H1 (cell line): Measurements from ENCODE around the gene NARS2. TPM values are rescaled to one million over a fixed set of nuclear protein-coding genes. Genes with fewer than 3 reads are reported as not detected.

Source experiments
- CTCF ChIA-PET: fragments of 300-600 bp; sonication (Branson Sonifier 250); formaldehyde crosslinking; loops from one replicate; lab custom pipeline; 2021; ENCODE audit not compliant: partially characterized antibody; lab: Charles Lee
- POLR2A ChIA-PET: fragments of 300-600 bp; sonication (Branson Sonifier 250); formaldehyde crosslinking; loops from one replicate; lab custom pipeline; 2021; ENCODE audit warnings: inconsistent platforms; ENCODE audit not compliant: partially characterized antibody; lab: Charles Lee
- DNase-seq, 2 experiments: peaks; one replicate each; pipeline versions ENCODE4 v3.0.0 to v3.0.0-alpha.2; 2010 to 2022; ENCODE audit warnings: low spot score in 2 of 2, low read depth in 1 of 2, mixed read lengths in 1 of 2
- FAIRE-seq: peaks from 2 replicates; lab custom pipeline; 2011; peaks lifted over from hg19 to GRCh38; lab: Jason Lieb, UNC
- H2AFZ ChIP-seq: 2 replicates; pipeline ENCODE4 v1.8.1; 2012; ENCODE audit warnings: low read length, inconsistent platforms
- H2AK5ac ChIP-seq: 2 replicates; pipeline ENCODE4 v1.6.1; 2013; ENCODE audit warnings: low read depth, low read length
- H2BK120ac ChIP-seq: replicated peaks from 2 replicates; pipeline ENCODE3; 2013; ENCODE audit warnings: low read depth, low read length, inconsistent platforms
- H2BK12ac ChIP-seq: 2 replicates; pipeline ENCODE4 v1.6.1; 2013; ENCODE audit warnings: low read depth, low read length
- H2BK15ac ChIP-seq: 2 replicates; pipeline ENCODE4 v1.6.1; 2013; ENCODE audit warnings: low read length
- H2BK20ac ChIP-seq: 2 replicates; pipeline ENCODE4 v1.6.1; 2013; ENCODE audit warnings: low read length
- H2BK5ac ChIP-seq: 2 replicates; pipeline ENCODE4 v1.6.1; 2013; ENCODE audit warnings: low read depth, low read length
- H3K14ac ChIP-seq: 2 replicates; pipeline ENCODE4 v1.6.1; 2013; ENCODE audit warnings: inconsistent platforms; ENCODE audit not compliant: insufficient read length
- H3K18ac ChIP-seq: 2 replicates; pipeline ENCODE4 v1.6.1; 2013; ENCODE audit warnings: low read length; ENCODE audit errors: extremely low read depth
- H3K23ac ChIP-seq: 2 replicates; pipeline ENCODE4 v1.6.1; 2013; ENCODE audit warnings: inconsistent platforms; ENCODE audit not compliant: insufficient read length
- H3K23me2 ChIP-seq: 2 replicates; pipeline ENCODE4 v1.6.1; 2013; ENCODE audit warnings: low read depth, low read length
- H3K27ac ChIP-seq: 2 replicates; pipeline ENCODE4 v1.6.1; 2011; ENCODE audit warnings: low read depth, low read length, inconsistent platforms
- H3K27me3 ChIP-seq, 4 experiments: replicated peaks in 1 of 4; 1 replicate in 1 of 4; 2 replicates in 3 of 4; pipeline versions ENCODE4 v1.6.1 to v1.8.1; 2011 to 2013; ENCODE audit warnings: low read length in 3 of 4, mild to moderate bottlenecking in 3 of 4, inconsistent platforms in 2 of 4, mixed read lengths in 2 of 4, moderate library complexity in 1 of 4; ENCODE audit not compliant: control insufficient read depth in 3 of 4, insufficient read depth in 3 of 4; ENCODE audit errors: extremely low read depth in 1 of 4
- H3K36me3 ChIP-seq, 4 experiments: 2 replicates each; pipeline versions ENCODE4 v1.6.1 to v1.8.1; 2011 to 2013; ENCODE audit warnings: mild to moderate bottlenecking in 4 of 4, low read length in 3 of 4, moderate library complexity in 2 of 4, control low read depth in 1 of 4, inconsistent platforms in 1 of 4; ENCODE audit not compliant: insufficient read depth in 4 of 4, control insufficient read depth in 2 of 4
- H3K4ac ChIP-seq: replicated peaks from 2 replicates; pipeline ENCODE3; 2013; ENCODE audit warnings: low read length, low read depth, mixed read lengths, inconsistent platforms; ENCODE audit not compliant: insufficient read length
- H3K4me1 ChIP-seq, 4 experiments: replicated peaks in 1 of 4; 1 replicate in 1 of 4; 2 replicates in 3 of 4; pipeline versions ENCODE4 v1.6.1 to v1.8.1; 2011 to 2013; ENCODE audit warnings: low read length in 3 of 4, inconsistent platforms in 2 of 4, mixed read lengths in 1 of 4; ENCODE audit not compliant: insufficient read depth in 4 of 4, control insufficient read depth in 3 of 4
- H3K4me2 ChIP-seq, 2 experiments: 2 replicates each; pipeline versions ENCODE4 v1.6.1 to v1.8.1; 2011 to 2013; ENCODE audit warnings: low read depth in 2 of 2, low read length in 2 of 2, control low read depth in 1 of 2, inconsistent platforms in 1 of 2, mild to moderate bottlenecking in 1 of 2; ENCODE audit not compliant: insufficient read depth in 1 of 2
- H3K4me3 ChIP-seq, 4 experiments: fragments of 200-600, 300-600 bp in 1 of 4; sonication (generic), shearing (Covaris generic), sonication (Bioruptor Twin) in 1 of 4; 2 replicates each; pipeline versions ENCODE4 v1.5.1 to v1.8.1; 2011 to 2016; ENCODE audit warnings: low read length in 4 of 4, low read depth in 3 of 4, control low read depth in 2 of 4, inconsistent platforms in 2 of 4, mild to moderate bottlenecking in 2 of 4, mixed read lengths in 1 of 4, moderate library complexity in 1 of 4; ENCODE audit not compliant: insufficient read depth in 2 of 4; ENCODE audit errors: extremely low read depth in 1 of 4
- H3K56ac ChIP-seq: replicated peaks from 2 replicates; pipeline ENCODE3; 2013; ENCODE audit warnings: low read depth, mild to moderate bottlenecking, mixed read lengths, low read length, inconsistent platforms; ENCODE audit not compliant: insufficient read length
- H3K79me1 ChIP-seq: 2 replicates; pipeline ENCODE4 v1.6.1; 2013; ENCODE audit warnings: low read depth, low read length, control low read depth
- H3K79me2 ChIP-seq, 2 experiments: 2 replicates each; pipeline versions ENCODE4 v1.6.1 to v1.8.1; 2012 to 2013; ENCODE audit warnings: low read length in 2 of 2, mild to moderate bottlenecking in 2 of 2, inconsistent platforms in 1 of 2; ENCODE audit not compliant: insufficient read depth in 2 of 2, control insufficient read depth in 1 of 2
- H3K9ac ChIP-seq, 4 experiments: replicated peaks in 1 of 4; 1 replicate in 1 of 4; 2 replicates in 3 of 4; pipeline versions ENCODE4 v1.6.1 to v1.8.1; 2011 to 2013; ENCODE audit warnings: low read depth in 3 of 4, low read length in 3 of 4, control low read depth in 2 of 4, mild to moderate bottlenecking in 2 of 4, moderate library complexity in 2 of 4, inconsistent platforms in 1 of 4; ENCODE audit errors: extremely low read depth in 1 of 4
- H3K9me3 ChIP-seq, 2 experiments: 2 replicates each; pipeline versions ENCODE4 v1.6.1 to v1.8.1; 2012 to 2013; ENCODE audit warnings: mild to moderate bottlenecking in 2 of 2, moderate library complexity in 2 of 2, control low read depth in 1 of 2, inconsistent platforms in 1 of 2, low read depth in 1 of 2, low read length in 1 of 2, mixed read lengths in 1 of 2; ENCODE audit not compliant: insufficient read depth in 2 of 2
- H4K20me1 ChIP-seq, 2 experiments: replicated peaks in 1 of 2; 2 replicates each; pipeline versions ENCODE3 to v1.8.1; 2011 to 2013; ENCODE audit warnings: inconsistent platforms in 2 of 2, low read length in 2 of 2, mild to moderate bottlenecking in 1 of 2; ENCODE audit not compliant: insufficient read depth in 2 of 2, control insufficient read depth in 1 of 2
- H4K5ac ChIP-seq: 2 replicates; pipeline ENCODE4 v1.6.1; 2013; ENCODE audit warnings: low read length, low read depth, mixed read lengths, inconsistent platforms; ENCODE audit not compliant: insufficient read length
- H4K8ac ChIP-seq: 2 replicates; pipeline ENCODE4 v1.8.0; 2013; ENCODE audit warnings: mild to moderate bottlenecking, moderate library complexity, low read length, inconsistent platforms; ENCODE audit not compliant: insufficient read depth; ENCODE audit errors: extremely low read depth
- H4K91ac ChIP-seq: replicated peaks from 2 replicates; pipeline ENCODE3; 2013; ENCODE audit warnings: low read length, mixed read lengths, inconsistent platforms; ENCODE audit not compliant: insufficient read length
- ATF2 ChIP-seq: IDR thresholded peaks from 2 replicates; pipeline ENCODE4 v1.6.1; 2012; ENCODE audit warnings: low read length, inconsistent platforms
- EGR1 ChIP-seq: IDR thresholded peaks from 2 replicates; pipeline ENCODE4 v1.6.1; 2011; ENCODE audit warnings: low read depth, low read length, borderline replicate concordance
- EP300 ChIP-seq, 2 experiments: IDR thresholded peaks; 1 replicate in 1 of 2; 2 replicates in 1 of 2; pipeline ENCODE4 v1.6.1; 2011 to 2012; ENCODE audit warnings: low read depth in 2 of 2, low read length in 2 of 2, mild to moderate bottlenecking in 2 of 2, borderline replicate concordance in 1 of 2, inconsistent platforms in 1 of 2, moderate library complexity in 1 of 2
- JUND ChIP-seq: IDR thresholded peaks from 2 replicates; pipeline ENCODE4 v1.6.1; 2011; ENCODE audit warnings: mild to moderate bottlenecking, improper control_type of control experiment, low read length
- MAX ChIP-seq: IDR thresholded peaks from 2 replicates; pipeline ENCODE4 v1.6.1; 2012; ENCODE audit warnings: inconsistent platforms
- TEAD4 ChIP-seq: IDR thresholded peaks from 2 replicates; pipeline ENCODE4 v1.6.1; 2012; ENCODE audit warnings: low read depth, low read length, inconsistent platforms, mixed read lengths
- YY1 ChIP-seq: IDR thresholded peaks from 2 replicates; pipeline ENCODE4 v1.6.1; 2011; ENCODE audit warnings: low read depth, mild to moderate bottlenecking, low read length
- WGBS, 2 experiments: shearing (Covaris generic) in 1 of 2; methylation state at CpG; one replicate each; pipeline versions ENCODE4 v1.1.6 to v1.1.7; 2013 to 2015; ENCODE audit warnings: low lambda C conversion rate in 2 of 2, mixed read lengths in 2 of 2, inconsistent platforms in 1 of 2, low coverage in 1 of 2, missing lambda C conversion rate in 1 of 2; ENCODE audit not compliant: insufficient replicate concordance in 2 of 2, insufficient coverage in 1 of 2, insufficient read length in 1 of 2; ENCODE audit errors: extremely low coverage in 1 of 2, missing lambda C conversion rate in 1 of 2; 5-methylcytosine and 5-hydroxymethylcytosine counted together
- polyA plus RNA-seq, 7 experiments: library from polyadenylated mRNA; depleted of rRNA in 3 of 7; stranded (reverse) in 5 of 7; unstranded in 2 of 7; fragments of >200 nt in 5 of 7; fragments of 200-250 nt in 2 of 7; gene quantifications; 1 replicate in 5 of 7; 2 replicates in 1 of 7; 4 replicates in 1 of 7; pipeline versions ENCODE4 v1.2.1 to v1.2.3, GENCODE V29; 2011 to 2013; ENCODE audit warnings: missing spikeins in 2 of 7, mixed read lengths in 2 of 7
- total RNA-seq: library from RNA; stranded (reverse); fragmentation: NEBNext Ultra II Directional; extraction: Animal tissue kit (Norgen Biotek cat#: 25700); gene quantifications from 2 replicates; pipeline ENCODE4 v1.2.1, GENCODE V29; 2021

Gene NARS2
- total and polyA plus RNA-seq, 2 of the 8 experiments (the other 6 are each of a cell fraction or from before 2014, with no cell fraction given), result 26.2 to 51.6 TPM

DNA sequence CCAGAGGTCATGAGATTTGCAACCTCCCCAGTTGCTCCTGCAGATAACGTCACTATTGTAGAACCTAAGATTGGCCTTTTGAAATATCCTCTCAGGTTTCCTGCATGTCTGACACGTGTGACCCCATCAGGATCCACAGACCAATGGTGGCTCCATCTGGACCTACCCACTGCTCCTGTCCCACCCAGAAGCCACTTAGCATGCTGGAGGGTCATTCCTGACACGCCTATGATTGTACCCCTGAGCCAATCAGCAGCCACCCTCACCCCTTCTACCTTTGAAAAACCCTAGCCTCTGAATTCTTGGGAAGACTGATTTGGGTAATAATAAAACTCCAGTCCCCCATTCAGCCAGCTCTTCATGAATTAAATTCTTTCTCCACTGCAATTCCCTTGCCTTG, 20.1 kb upstream of the NARS2 start:
- FAIRE-seq, result peak; percentile 55
- peaks cover 3 to 10% (median 7%) of the 10 kb centered on the region in 4 experiments for H3K4me1 ChIP-seq

More for the DNA sequence above, 20.1 kb upstream of the NARS2 start:
- Histone ChIP-seq H3K27me3 (no peaks in the 10 kb centered on the region), H4K5ac (no peak overlapping the region), H3K4ac (no peak overlapping the region), H3K36me3 (no peaks in the 10 kb centered on the region), H2BK120ac (no peak overlapping the region), H4K8ac (no peak overlapping the region), H2BK15ac (no peak overlapping the region), H3K14ac (no peak overlapping the region), H3K79me2 (no peaks in the 10 kb centered on the region), H4K20me1 (no peaks in the 10 kb centered on the region), H3K23ac (no peak overlapping the region), H3K18ac (no peak overlapping the region), H3K4me3 (no peak overlapping the region; a peak in 1 of 8 replicates), H2BK12ac (no peak overlapping the region), H3K9ac (no peak overlapping the region), H3K56ac (no peak overlapping the region), H3K27ac (no peak overlapping the region), H2BK20ac (peak overlapping the region; percentile 48; the same call in 1 of the 2 replicates), H2AFZ (no peak overlapping the region), H3K9me3 (no peaks in the 10 kb centered on the region), H3K79me1 (no peaks in the 10 kb centered on the region), H3K23me2 (no peaks in the 10 kb centered on the region), H4K91ac (no peak overlapping the region), H2AK5ac (no peak overlapping the region), H3K4me2 (peak overlapping the region in 1 of 2 experiments; percentile 47; a peak in 1 of 4 replicates), H2BK5ac (peak overlapping the region; percentile 4; the same call in 1 of the 2 replicates)
- DNase-seq, result no peak
- TF ChIP-seq TEAD4 (0 out of 2 replicates have a peak, but pooled peaks have one; percentile 44), MAX (0 out of 2 replicates have a peak, but pooled peaks have one; percentile 15), ATF2 (no peak), EP300 (IDR thresholded peaks at IDR 0.05; ENCODE audit: borderline replicate concordance in 1 of 2, low read depth in 2 of 2, low read length in 2 of 2) (no peak), YY1 (0 out of 2 replicates have a peak, but pooled peaks have one; percentile 11), JUND (no peak), EGR1 (no peak)
- POLR2A ChIA-PET, result interaction anchor here (0.5 to 2.1 kb wide), 3 partner anchors 9 to 31 kb away, joined by 3 to 7 read pairs (median 3); partner anchors contain the start of gene NARS2
- CTCF ChIA-PET, result interaction anchor here (1.1 to 2.2 kb wide), 2 partner anchors 8 to 178 kb away, joined by 3 to 8 read pairs; no protein-coding TSS in a partner anchor
- 82% methylated on average over 3 of the region's 3 CpGs; no CpG with 5 or more reads in 1 of the 2 experiments for WGBS, 2 experiments
